GM18909 (cell line): Measurements from ENCODE around the gene UBE2D3.

Source experiments
- ATAC-seq: cut with Tn5 transposase; IDR thresholded peaks from one replicate; pipeline ENCODE4 v1.9.1; 2021; ENCODE audit warnings: mild to moderate bottlenecking; ENCODE audit not compliant: unreplicated experiment, poor library complexity

The UBE2D3 gene

GRCh38 chr4:102759831-102760644, 67.3 kb downstream of the UBE2D3 start:
- ATAC-seq, result peak; percentile 66

- ATAC-seq, result no peak
These were observed 68.8 kb downstream of the UBE2D3 start for GRCh38 chr4:102758241-102759160.

GRCh38 chr4:102757681-102758080, 69.7 kb downstream of the UBE2D3 start:
- ATAC-seq, result no peak

- no peak for ATAC-seq
These were observed 73.3 kb downstream of the UBE2D3 start for GRCh38 chr4:102754044-102754443.

GRCh38 chr4:102751941-102752340, 75.4 kb downstream of the UBE2D3 start:
- ATAC-seq, result no peak
